GM21528 (cell line): ENCODE data around the gene HES7.
"Not testable (repeated sequence)": the region's sequence is repeated elsewhere in the genome, so short reads cannot be mapped to it uniquely, and the experiment has no call there.

Experiments
- ATAC-seq: cut with Tn5 transposase; IDR thresholded peaks from one replicate; pipeline ENCODE4 v1.9.1; 2021; ENCODE audit warnings: mild to moderate bottlenecking, moderate library complexity; ENCODE audit not compliant: unreplicated experiment, low FRiP score

Gene HES7

DNA sequence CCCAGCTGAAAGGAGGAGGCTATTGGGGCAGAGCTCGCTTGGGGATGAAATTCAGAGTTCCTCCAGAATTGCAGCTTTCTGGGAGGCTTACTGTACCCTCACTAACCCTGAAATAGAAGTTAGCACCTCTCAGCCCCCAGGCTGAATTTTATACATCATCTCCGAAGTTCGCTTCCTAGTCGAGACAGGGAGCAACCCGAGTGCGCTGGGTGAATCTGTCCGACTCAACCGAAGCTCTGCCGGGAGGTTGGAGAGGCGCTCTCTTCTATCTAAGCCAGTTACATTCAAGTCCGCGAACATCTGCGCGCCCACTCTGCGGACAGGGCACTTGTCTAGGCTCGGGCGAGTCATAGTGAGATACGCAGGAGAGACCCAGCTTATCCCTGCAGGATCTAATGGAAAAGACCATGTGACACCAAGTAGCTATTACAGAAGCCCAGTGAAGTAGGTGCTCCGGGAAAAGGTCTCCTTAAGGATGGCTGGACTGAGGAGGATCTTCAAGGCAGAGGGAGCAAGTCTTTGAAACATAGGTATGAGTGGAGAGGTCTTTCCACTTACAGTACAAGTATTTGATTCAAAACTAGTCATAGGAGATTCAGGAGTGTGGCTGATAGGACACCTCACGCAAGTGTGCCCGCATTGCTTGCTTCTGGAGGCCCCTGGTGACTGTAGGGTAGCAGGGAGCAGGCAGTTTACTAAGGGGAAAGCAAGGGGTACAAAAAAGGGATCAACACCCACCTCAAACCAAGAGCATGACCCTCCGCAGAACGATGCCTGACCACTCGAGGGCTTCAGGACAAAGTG is 646 bp upstream of the HES7 start:
- ATAC-seq: no peak

- no peak for ATAC-seq
These were observed 797 bp downstream of the HES7 start for GRCh38 chr17:8122924-8123694.

DNA sequence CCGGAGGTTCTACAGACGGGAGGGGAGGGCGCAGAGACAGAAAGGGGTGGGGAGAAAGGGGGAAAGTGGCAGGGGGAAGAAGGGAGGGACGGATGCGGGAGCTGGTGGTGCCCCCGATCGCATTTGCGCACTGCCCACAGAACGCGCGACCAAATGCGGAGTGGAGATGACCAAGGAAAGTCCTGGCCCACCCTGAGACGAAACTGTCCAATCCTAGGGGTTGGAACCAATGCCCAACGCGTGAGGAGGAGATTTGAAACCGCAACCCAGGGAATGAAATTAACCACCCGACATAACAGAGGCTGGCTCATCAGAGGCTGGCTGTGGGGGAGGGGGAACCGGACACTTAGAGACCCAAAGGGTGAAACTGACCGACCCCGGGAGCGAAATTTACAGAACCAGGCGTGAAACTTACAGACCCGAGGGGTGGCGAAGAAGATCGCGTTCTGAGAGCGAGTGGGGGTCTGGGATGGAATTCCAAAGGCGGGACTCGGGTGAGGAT is 1.4 kb downstream of the HES7 start:
- no peak for ATAC-seq

- ATAC-seq: no peak
These were observed 2.1 kb downstream of the HES7 start for GRCh38 chr17:8121681-8122421.

DNA sequence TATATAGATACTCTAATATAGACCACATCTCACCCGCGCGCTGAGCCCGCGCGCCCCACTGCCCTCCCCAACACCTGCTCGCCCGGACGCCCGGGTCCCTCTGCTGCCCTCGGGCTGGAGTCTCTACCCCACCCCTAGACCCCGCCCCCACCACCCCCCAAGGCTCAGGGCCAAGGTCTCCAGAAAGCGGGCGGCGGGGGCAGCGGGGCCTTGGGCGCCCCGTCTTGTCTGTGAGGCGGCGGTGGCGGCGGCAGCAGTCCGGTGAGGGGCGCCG is 2.6 kb downstream of the HES7 start:
- no peak for ATAC-seq

DNA sequence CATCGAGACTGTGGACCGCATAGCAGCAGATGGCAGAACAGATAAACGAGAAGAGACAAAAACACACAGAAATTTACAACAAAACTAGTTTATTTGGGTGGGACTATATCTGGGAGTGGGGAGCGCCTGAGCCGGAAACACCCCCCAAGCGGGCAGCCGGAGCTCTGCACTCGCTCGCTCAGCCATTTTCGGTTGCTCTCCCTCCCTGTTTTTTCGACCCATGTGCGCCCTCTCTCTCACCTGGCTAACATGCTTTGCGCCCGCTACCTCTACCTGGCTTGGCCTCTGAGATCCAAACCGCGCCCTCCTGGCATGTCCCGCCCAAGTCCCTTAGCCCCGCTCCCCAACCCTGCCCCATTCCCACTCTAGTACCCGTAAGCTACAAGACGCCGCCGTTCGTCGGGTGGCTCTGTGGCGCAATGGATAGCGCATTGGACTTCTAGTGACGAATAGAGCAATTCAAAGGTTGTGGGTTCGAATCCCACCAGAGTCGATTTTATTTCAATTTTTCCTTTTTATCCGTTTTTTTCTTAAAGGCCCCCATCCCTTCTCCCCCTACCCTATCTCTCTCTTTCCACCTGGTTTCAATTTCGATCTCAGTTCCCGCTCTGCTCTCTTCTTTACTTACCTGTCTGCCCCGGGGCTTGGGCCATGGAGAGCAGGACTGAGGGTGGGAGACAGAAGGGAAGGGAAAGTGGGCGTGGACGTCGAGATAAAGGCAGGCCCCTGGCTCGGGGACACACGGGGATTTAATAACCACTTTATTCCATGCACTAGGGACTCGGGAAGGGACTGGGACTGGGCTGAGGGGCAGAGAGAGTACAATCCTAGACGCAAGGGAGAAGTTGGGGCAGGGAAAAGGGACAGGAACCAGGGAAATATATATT is 3.1 kb downstream of the HES7 start:
- ATAC-seq: no peak

- ATAC-seq: peak; percentile 34
These were observed 4.1 kb downstream of the HES7 start for GRCh38 chr17:8119581-8120519.

GRCh38 chr17:8118769-8119580 is 4.9 kb downstream of the HES7 start:
- ATAC-seq: peak; percentile 37

DNA sequence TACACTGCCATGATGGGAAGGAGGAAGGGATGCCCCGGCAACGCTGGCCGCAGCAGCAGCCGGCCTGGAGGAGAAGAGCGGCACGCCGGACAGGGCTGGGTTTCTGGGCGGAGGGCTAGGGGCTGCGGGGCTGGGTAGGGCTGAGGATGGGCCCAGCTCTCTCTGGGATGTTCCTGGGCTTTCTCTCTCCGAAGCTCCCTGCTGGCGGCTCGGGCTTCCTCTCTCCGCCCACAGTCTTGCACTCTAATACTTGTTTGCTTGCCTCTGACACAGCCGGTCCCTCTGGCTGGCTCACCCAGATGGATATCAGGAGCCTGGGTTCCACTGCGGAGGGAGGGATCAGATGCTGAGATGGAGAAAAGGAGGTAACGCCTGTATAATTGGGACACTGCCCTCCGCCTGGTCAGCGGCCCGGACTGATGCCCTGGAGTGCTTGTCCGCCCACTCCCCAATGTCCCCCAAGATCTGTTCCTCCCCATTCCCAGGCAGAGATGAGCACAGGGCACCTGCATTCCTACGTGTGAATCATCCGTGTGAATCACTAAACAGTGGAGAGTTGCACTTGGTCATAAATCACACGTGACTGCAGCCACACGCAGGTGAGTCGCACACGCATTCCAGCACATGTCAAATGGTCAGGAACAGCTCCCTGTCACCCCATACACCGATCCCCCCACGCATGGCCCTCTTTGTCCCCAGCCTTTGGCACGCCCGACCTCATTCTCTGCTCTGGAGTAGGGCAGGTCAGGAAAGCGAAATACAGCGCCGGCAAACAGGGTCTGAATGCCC is 5.7 kb downstream of the HES7 start, which contains the start of gene ALOXE3:
ALOXE3 (minus strand) TSS at position 535 of the 789 bp plus-strand sequence; CDS start at position 11, 524 bp downstream.
- ATAC-seq: peak; percentile 4

DNA sequence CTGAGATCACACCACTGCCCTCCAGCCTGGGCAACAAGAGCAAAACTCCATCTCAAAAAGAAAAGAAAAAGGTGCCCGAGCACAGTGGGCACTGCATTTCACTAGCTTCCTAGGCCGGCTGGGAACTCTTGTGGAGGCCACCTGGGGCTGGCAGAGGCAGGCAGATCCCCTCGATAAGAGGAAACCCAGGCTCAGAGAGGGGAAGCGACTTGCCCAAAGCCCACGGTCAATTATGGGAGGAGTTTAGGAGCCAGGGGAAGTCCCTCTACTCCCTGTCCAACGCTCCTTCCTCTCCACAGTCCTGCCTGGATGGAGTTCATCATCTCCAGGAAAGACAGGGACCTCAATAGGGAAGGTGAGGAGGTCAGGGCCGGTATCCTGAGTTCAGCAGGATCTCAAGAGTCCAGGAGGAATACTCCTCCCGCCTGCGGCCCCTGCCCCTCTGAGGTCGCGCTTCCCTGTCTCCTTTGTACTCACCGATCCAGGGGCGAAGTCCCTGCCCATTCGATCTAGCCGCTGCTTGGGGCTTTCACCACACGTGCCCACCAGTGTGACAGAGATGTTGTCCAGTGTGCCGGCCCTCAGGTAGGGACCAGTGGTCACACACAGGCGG is 6.4 kb downstream of the HES7 start:
- ATAC-seq: no peak

DNA sequence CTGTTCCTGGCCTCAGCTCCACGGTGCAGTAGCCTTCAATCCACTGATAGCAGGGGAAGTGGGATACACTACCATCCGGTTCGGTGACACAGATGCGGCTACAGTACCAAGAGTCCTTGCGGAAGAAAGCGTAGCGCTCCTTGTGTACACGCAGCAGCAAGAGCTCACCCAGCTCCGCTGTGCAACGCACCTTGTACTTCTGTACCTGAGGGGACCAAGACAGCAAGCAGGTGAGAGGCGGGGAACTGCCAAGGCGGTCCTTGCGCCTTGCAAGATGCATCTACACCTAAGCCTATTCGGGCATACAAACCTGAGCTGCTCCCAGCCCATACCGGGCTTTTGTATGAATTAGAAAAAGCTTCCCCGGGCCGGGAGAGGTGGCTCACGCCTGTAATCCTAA is 7.1 kb downstream of the HES7 start:
- no peak for ATAC-seq

DNA sequence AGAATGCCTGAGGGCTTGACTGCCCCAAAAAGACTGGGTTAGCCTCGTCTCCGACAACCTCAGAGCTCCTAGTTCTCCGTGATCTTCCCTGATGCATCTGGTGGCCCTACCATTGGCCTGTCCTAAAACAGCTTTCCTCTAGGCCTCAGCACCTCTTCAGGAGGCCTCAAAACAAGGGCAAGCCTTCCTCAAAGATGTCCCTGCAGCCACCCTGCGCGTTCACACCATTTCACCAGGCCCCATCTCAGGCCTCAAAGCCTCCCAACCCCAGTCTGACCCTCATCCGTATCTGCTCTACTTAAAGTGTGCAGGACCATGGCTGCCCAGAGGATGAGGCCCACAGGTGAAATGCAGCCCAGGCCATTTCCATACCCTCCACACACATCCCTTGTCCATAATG is 13.0 kb downstream of the HES7 start:
- ATAC-seq: no peak

GRCh38 chr17:8110456-8110804 is 13.5 kb downstream of the HES7 start:
- ATAC-seq: no peak

DNA sequence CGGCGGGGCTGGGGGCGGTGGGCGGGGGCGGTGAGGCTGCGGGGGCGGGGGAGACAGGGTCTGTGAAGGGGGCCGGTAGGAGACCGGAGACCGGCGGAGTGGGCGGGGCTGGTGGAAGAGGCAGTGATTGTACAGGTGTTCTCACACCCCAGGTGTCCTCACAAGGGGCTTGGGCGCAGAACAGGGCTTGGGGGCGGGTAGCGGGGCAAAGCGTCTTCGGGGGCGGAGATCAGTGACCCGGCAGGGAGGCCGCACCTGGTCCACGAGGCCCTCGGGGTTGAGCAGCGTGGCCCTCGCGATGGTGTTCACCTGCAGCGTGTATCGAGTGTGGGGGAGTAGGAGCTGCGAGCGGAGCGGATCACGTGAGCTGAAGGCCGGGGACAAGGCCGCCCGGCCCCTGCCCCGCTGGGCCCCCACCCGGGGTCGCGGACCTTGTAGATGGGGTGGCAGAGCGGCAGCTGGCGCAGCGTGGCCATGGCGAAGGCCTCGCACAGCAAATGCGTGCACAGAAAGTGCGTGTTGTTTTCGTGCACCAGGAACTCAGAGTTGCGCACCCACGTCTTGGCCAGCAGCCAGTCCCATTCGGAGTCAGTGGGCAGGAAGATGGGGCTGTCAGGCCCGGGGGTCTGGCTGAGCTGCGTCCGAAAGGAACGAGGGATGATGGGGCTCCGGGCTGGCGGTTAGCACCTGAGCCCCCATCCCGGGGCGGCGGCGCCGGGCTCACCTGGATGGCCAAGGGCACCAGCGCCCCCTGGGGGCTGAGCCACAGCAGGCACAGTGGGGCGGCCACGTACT is 14.0 kb downstream of the HES7 start:
- ATAC-seq: no peak

DNA sequence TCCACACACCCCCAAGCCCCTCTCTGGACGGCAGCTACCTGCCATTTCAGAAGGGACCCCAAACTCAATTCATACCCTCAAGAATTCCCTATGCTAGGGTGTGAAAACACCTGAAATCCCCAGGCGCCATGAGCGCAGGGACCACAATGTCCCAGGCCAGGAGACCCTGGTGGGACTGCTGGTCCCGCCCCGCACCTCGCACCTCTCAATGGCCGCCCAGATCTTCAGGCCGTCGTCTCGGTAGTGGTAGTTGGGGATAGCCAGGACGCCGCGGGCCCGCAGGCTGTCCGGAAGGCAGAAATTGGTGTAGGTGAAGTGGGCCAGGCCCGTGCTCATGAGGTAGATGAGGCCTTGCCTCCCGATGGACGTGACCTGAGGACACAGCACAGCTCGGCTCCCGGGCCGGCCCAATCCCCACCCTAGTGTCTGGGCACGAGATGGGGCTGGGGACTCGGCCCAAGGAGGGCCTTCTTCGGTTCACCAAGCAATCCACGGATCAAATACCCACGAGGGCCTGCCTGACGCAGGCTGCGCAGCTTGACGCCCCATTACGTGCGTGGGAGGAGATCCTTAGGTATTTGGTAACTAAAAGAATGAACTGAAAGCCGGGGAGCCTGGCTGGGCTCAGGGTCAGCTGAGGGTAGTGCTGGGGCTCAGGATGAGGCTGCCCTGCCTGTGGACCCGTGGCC is 14.8 kb downstream of the HES7 start:
- no peak for ATAC-seq

- not testable (repeated sequence) for ATAC-seq
These were observed 16.9 kb downstream of the HES7 start for GRCh38 chr17:8106980-8107379.
